Measurements from ENCODE around the gene APPL2.

DNA sequence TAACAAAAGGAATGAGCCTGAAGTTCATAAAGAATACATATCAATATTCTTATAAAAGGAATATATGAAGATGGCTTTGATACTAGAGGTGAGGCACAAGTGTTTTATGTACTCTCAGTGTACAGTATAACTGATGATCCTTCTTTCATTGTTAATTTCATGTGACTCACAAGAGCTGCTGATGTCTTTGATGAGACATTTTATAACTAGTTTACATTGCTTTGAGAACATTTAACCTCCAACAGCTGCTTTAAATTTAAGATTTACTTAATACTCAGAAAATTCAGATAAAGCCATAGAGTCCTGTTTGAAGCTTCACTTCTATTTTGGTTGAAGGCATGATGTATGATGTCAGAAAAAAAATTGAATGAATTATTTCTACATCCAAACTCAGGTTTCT is 68.6 kb downstream of the APPL2 start:
- TF ChIP-seq EZH2 (IDR thresholded peaks at IDR 0.05; ENCODE audit: insufficient read depth, poor library complexity, severe bottlenecking) (no peak), EZH2phosphoT487 (IDR thresholded peaks at IDR 0.05; ENCODE audit: insufficient read depth, low read depth) (no peak)
